A673 (cell line): ENCODE results near the gene GLDC. TPM values are rescaled to one million over a fixed set of nuclear protein-coding genes. Genes with fewer than 3 reads are reported as not detected.

Experiments used
- BruUV-seq: library from RNA; stranded (reverse); fragments of 400-500 nt; replicated peaks from 2 replicates; lab custom pipeline; 2021; lab: Mats Ljungman, UMichigan
- CTCF ChIA-PET: fragments of 300-600 bp; sonication (Branson Sonifier 250); formaldehyde crosslinking; loops from one replicate; lab custom pipeline; 2022; ENCODE audit warnings: antibody characterized with exemption; lab: Charles Lee
- POLR2A ChIA-PET: fragments of 300-600 bp; sonication (Branson Sonifier 250); formaldehyde crosslinking; loops from one replicate; lab custom pipeline; 2022; ENCODE audit warnings: antibody characterized with exemption; ENCODE audit not compliant: low non-redundant PET; lab: Charles Lee
- DNase-seq: peaks from one replicate; pipeline ENCODE4 v3.0.0-alpha.2; 2015; ENCODE audit warnings: low spot score
- H3K27ac ChIP-seq: fragments of 200-600 bp; sonication (generic); 2 replicates; pipeline ENCODE4 v1.5.1; 2016; ENCODE audit warnings: mixed run types, low read depth, mild to moderate bottlenecking, mixed read lengths, antibody characterized with exemption, low read length; ENCODE audit not compliant: poor library complexity, severe bottlenecking
- H3K27me3 ChIP-seq: fragments of 200-600 bp; sonication (generic); replicated peaks from 2 replicates; pipeline ENCODE4 v1.6.1; 2017; ENCODE audit warnings: mixed run types, low read depth, mild to moderate bottlenecking, mixed read lengths, antibody characterized with exemption, low read length; ENCODE audit not compliant: insufficient read depth, poor library complexity
- H3K36me3 ChIP-seq: fragments of 200-600 bp; sonication (generic); 2 replicates; pipeline ENCODE4 v1.6.1; 2016; ENCODE audit warnings: mixed run types, mild to moderate bottlenecking, mixed read lengths, antibody characterized with exemption, low read length; ENCODE audit not compliant: insufficient read depth, poor library complexity, severe bottlenecking
- H3K4me1 ChIP-seq: fragments of 200-600 bp; sonication (generic); 2 replicates; pipeline ENCODE4 v1.6.1; 2017; ENCODE audit warnings: mixed run types, mild to moderate bottlenecking, mixed read lengths, antibody characterized with exemption, low read length; ENCODE audit not compliant: insufficient read depth, poor library complexity, severe bottlenecking
- H3K4me3 ChIP-seq: fragments of 200-600 bp; sonication (generic); 2 replicates; pipeline ENCODE4 v1.5.1; 2016; ENCODE audit warnings: low read depth, mixed run types, mild to moderate bottlenecking, mixed read lengths, low read length; ENCODE audit not compliant: poor library complexity, severe bottlenecking
- H3K9me3 ChIP-seq: fragments of 200-600 bp; sonication (generic); 2 replicates; pipeline ENCODE4 v1.6.1; 2016; ENCODE audit warnings: mixed run types, low read depth, mild to moderate bottlenecking, mixed read lengths, antibody characterized with exemption, low read length; ENCODE audit not compliant: poor library complexity, severe bottlenecking
- CTCF ChIP-seq: fragments of 300-800, 200-600 bp; sonication (generic); conservative IDR thresholded peaks from 2 replicates; pipeline ENCODE4 v1.5.1; 2017; ENCODE audit warnings: low read depth, mild to moderate bottlenecking, antibody characterized with exemption, low read length, moderate library complexity, mixed read lengths
- EZH2 ChIP-seq: fragments of 200-600 bp; sonication (generic); IDR thresholded peaks from 2 replicates; pipeline ENCODE4 v1.6.1; 2017; ENCODE audit warnings: borderline replicate concordance, low read depth, mild to moderate bottlenecking, mixed read lengths, antibody characterized with exemption, low read length; ENCODE audit not compliant: poor library complexity, severe bottlenecking
- intact Hi-C: fragments of 100-400 bp; cut with micrococcal nuclease; formaldehyde crosslinking; loops from one replicate; pipeline ENCODE4 v1.10.0; 2022; ENCODE audit not compliant: unreplicated experiment
- total RNA-seq: library from RNA; stranded (reverse); gene quantifications from 2 replicates; pipeline ENCODE4 v1.2.3, GENCODE V29; 2021

The GLDC gene
- total RNA-seq, 1 experiment from 2014 or later: 0.32 TPM

GRCh38 chr9:6634444-6634843, 11.1 kb downstream of the GLDC start:
- H3K36me3 ChIP-seq: no peaks in the 10 kb centered on the region
- TF ChIP-seq CTCF (no peak), EZH2 (no peak)
- no peaks in the 10 kb centered on the region for H3K9me3 ChIP-seq
- intact Hi-C loops: no loop called here
- no peak overlapping the region for H3K4me3 ChIP-seq
- ChIA-PET CTCF (no interaction called here), POLR2A (interaction anchor here (0.6 kb wide), 1 partner anchor 16 kb away, joined by 16 read pairs; no protein-coding TSS in a partner anchor)
- no peaks in the 10 kb centered on the region for H3K4me1 ChIP-seq
- H3K27me3 ChIP-seq: no peaks in the 10 kb centered on the region
- BruUV-seq: no TSS peak
- H3K27ac ChIP-seq: no peak overlapping the region
- no peak for DNase-seq

GRCh38 chr9:6633378-6633777, 12.2 kb downstream of the GLDC start:
- no peaks in the 10 kb centered on the region for H3K36me3 ChIP-seq
- no peaks in the 10 kb centered on the region for H3K27me3 ChIP-seq
- TF ChIP-seq CTCF (no peak), EZH2 (no peak)
- DNase-seq: no peak
- POLR2A ChIA-PET: no interaction called here
- no TSS peak for BruUV-seq
- no peaks in the 10 kb centered on the region for H3K4me1 ChIP-seq
- H3K4me3 ChIP-seq: no peak overlapping the region
- intact Hi-C loops: no loop called here
- H3K27ac ChIP-seq: no peak overlapping the region
- CTCF ChIA-PET: no interaction called here
- H3K9me3 ChIP-seq: no peaks in the 10 kb centered on the region

- H3K4me3 ChIP-seq: no peak overlapping the region
- no peak overlapping the region for H3K27ac ChIP-seq
- H3K9me3 ChIP-seq: no peaks in the 10 kb centered on the region
- H3K27me3 ChIP-seq: no peaks in the 10 kb centered on the region
- no peaks in the 10 kb centered on the region for H3K36me3 ChIP-seq
- intact Hi-C loops: no loop called here
- BruUV-seq: no TSS peak
- POLR2A ChIA-PET: no interaction called here
- DNase-seq: no peak
- H3K4me1 ChIP-seq: no peaks in the 10 kb centered on the region
- TF ChIP-seq EZH2: no peak
- no peak for TF ChIP-seq CTCF
- CTCF ChIA-PET: no interaction called here
Measured at GRCh38 chr9:6632516-6633183, 12.9 kb downstream of the GLDC start.
